HG02798 (cell line): Measurements from ENCODE around the gene KNDC1.
"Not testable (repeated sequence)": the region's sequence is repeated elsewhere in the genome, so short reads cannot be mapped to it uniquely, and the experiment has no call there.

ENCODE experiments used
- ATAC-seq: cut with Tn5 transposase; IDR thresholded peaks from one replicate; pipeline ENCODE4 v1.9.1; 2021; ENCODE audit warnings: mild to moderate bottlenecking; ENCODE audit not compliant: unreplicated experiment, poor library complexity

Gene KNDC1

GRCh38 chr10:133173860-133174640 is 14.0 kb downstream of the KNDC1 start:
- ATAC-seq = no peak

- ATAC-seq = no peak
Measured at GRCh38 chr10:133174689-133175263, 14.8 kb downstream of the KNDC1 start.

DNA sequence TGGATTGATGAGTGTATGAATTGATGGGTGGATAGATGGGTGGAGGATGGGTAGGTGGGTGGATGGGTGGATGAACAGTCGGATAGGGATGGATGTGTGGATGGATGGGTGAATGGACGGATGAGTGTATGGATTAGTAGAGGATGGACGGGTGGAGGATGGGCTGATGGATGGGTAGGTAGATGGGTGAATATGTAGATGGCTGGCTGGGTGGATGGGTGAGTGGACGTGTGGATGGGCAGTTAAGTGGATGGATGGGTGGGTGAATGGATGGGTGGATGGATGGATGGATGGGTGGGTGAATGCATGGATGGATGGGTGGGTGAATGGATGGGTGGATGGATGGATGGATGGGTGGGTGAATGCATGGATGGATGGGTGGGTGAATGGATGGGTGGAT is 15.6 kb downstream of the KNDC1 start:
- ATAC-seq = not testable (repeated sequence)

GRCh38 chr10:133176546-133176945 is 16.5 kb downstream of the KNDC1 start:
- no peak for ATAC-seq

GRCh38 chr10:133177380-133178157 is 17.6 kb downstream of the KNDC1 start:
- no peak for ATAC-seq

- ATAC-seq = no peak
Measured at GRCh38 chr10:133178357-133179127, 18.5 kb downstream of the KNDC1 start.

DNA sequence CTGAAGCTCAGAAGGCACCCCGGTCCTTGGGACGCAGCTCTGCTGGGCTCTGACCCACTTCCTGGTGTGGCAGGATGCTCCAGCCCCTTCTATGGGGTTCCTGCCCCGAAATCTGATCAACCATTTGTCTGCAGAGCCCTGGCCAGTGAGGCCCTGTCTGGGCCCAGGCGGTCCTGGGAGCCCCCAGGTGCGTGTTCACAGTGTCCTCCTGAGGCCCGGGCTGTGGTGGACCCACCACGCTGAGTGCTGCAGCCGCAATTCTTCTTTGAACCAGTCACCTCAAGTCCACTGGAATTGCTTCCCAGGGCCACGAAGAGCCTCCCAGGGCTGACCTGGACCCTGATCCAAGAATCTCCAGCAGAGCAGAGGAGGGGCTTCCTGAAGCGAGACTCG is 19.1 kb downstream of the KNDC1 start:
- no peak for ATAC-seq

- ATAC-seq = no peak
Measured at GRCh38 chr10:133179651-133180050, 19.6 kb downstream of the KNDC1 start.

- ATAC-seq = no peak
Measured at GRCh38 chr10:133180192-133180964, 20.4 kb downstream of the KNDC1 start.

GRCh38 chr10:133180965-133181639 is 21.1 kb downstream of the KNDC1 start:
- ATAC-seq = no peak

- ATAC-seq = no peak
Measured at GRCh38 chr10:133182190-133182589, 22.2 kb downstream of the KNDC1 start.

DNA sequence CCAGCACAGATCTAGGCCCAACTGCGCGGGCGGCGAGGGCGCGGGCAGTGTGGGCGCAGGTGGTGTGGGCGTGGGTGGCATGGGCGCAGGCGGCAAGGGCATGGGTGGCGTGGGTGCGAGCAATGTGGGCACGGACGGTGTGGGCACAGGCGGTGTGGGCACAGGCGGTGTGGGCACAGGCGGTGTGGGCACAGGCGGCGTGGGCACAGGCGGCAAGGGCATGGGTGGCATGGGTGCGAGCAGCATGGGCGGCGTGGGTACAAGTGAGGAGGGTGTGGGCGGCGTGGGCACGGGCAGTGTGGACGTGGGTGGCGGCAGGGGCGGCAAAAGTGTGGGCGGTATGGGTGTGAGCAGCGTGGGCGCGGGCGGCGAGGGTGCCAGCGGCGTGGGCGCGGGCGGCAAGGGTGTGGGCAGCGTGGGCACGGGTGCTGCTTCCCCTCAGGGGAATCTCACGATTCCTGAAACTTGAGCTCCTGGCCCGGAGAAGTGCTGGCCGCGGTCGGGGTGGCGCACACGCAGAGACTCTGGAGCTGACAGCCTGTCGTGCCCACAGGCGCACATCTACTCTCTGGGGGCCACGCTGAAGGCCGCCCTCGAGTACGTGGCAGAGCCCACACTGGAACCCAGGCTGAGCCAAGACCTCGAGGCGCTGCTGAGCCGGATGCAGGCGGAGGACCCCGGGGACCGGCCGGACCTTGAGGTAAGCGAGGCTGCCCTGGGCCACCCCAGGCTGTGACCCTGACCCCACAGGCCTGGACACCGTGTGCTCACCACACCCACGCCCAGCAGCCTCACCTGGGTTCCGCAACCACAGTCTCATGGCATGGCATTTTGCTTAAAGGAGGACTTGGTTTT is 23.0 kb downstream of the KNDC1 start:
- no peak for ATAC-seq

DNA sequence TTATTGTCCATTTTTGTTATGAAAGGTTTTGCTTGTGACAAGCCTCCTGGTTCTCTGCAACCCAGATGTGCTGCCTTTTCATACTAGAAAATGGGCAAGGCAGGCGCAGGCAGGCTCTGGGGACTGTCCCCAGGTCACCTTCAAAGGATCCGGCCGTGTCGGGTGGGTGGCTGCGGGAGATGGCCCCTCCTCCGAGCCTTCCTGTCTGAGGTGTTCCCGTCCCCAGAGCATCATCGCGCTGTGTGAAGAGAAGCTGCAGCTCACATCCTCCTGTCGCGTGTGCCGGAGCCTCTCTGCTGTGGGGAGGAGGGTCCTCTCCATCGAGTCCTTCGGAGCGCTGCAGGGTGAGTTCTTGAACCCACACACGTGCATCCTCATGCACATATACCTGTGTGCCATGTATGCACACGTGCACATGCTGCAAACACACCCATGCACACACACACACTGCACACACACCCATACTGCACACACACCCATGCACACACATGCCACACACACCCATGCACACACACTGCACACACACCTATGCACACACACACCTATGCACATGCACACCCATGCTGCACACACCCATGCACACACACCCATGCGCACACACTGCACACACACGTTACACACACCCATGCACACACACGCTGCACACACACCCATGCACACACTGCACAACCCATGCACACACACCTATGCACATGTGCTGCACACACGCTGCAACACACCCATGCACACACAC is 23.8 kb downstream of the KNDC1 start:
- ATAC-seq = no peak

- no peak for ATAC-seq
Measured at GRCh38 chr10:133184591-133185244, 24.7 kb downstream of the KNDC1 start.

- no peak for ATAC-seq
Measured at GRCh38 chr10:133185421-133185820, 25.4 kb downstream of the KNDC1 start.

GRCh38 chr10:133185916-133186315 is 25.9 kb downstream of the KNDC1 start:
- no peak for ATAC-seq

GRCh38 chr10:133186416-133187090 is 26.5 kb downstream of the KNDC1 start:
- no peak for ATAC-seq
